Panc1 (cell line): ENCODE measurements around the gene GABPB1. TPM values are rescaled to one million over a fixed set of nuclear protein-coding genes. Genes with fewer than 3 reads are reported as not detected.
"Not testable (repeated sequence)": the region's sequence is repeated elsewhere in the genome, so short reads cannot be mapped to it uniquely, and the experiment has no call there.

Experiments
- ATAC-seq: fragments of 200-7000 bp; cut with Tn5 transposase; 2 replicates; pipeline ENCODE4 v1.9.1; 2020; ENCODE audit warnings: mild to moderate bottlenecking, moderate library complexity
- BruUV-seq: library from RNA; stranded (reverse); fragments of 400-500 nt; replicated peaks from 2 replicates; lab custom pipeline; 2021; lab: Mats Ljungman, UMichigan
- CTCF ChIA-PET: fragments of 300-600 bp; sonication (Branson Sonifier 250); formaldehyde crosslinking; loops from one replicate; lab custom pipeline; 2022; ENCODE audit warnings: antibody characterized with exemption; lab: Charles Lee
- POLR2A ChIA-PET: fragments of 300-600 bp; sonication (Branson Sonifier 250); formaldehyde crosslinking; loops from one replicate; lab custom pipeline; 2022; ENCODE audit warnings: antibody characterized with exemption; lab: Charles Lee
- DNase-seq: peaks from one replicate; pipeline ENCODE4 v3.0.0-alpha.2; 2010; ENCODE audit warnings: low read depth, low spot score
- H3K27ac ChIP-seq: 2 replicates; pipeline ENCODE4 v1.5.1; 2011; ENCODE audit warnings: mild to moderate bottlenecking, low read length, inconsistent platforms
- H3K27me3 ChIP-seq: fragments of 200-500 bp; sonication (Bioruptor generic); 2 replicates; pipeline ENCODE4 v1.6.0; 2014; ENCODE audit warnings: low read length, inconsistent platforms; ENCODE audit not compliant: control insufficient read depth, insufficient read depth
- H3K36me3 ChIP-seq: fragments of 200-500 bp; sonication (Bioruptor generic); 2 replicates; pipeline ENCODE4 v1.5.1; 2014; ENCODE audit warnings: inconsistent platforms, mild to moderate bottlenecking, low read length, moderate library complexity; ENCODE audit not compliant: control insufficient read depth, insufficient read depth
- H3K4me1 ChIP-seq: 2 replicates; pipeline ENCODE4 v1.5.1; 2011; ENCODE audit warnings: inconsistent platforms, mild to moderate bottlenecking, low read length, moderate library complexity; ENCODE audit not compliant: control insufficient read depth, insufficient read depth
- H3K4me3 ChIP-seq, 2 experiments: 2 replicates each; pipeline ENCODE4 v1.5.1; 2011 to 2012; ENCODE audit warnings: low read depth in 2 of 2, low read length in 2 of 2, mild to moderate bottlenecking in 2 of 2, inconsistent platforms in 1 of 2, moderate library complexity in 1 of 2
- H3K9me3 ChIP-seq: fragments of 200-500 bp; sonication (Bioruptor generic); 2 replicates; pipeline ENCODE4 v1.5.1; 2014; ENCODE audit warnings: low read depth, mild to moderate bottlenecking, inconsistent platforms, low read length, moderate library complexity; ENCODE audit not compliant: control insufficient read depth, insufficient read depth
- POLR2AphosphoS5 ChIP-seq: IDR thresholded peaks from 2 replicates; pipeline ENCODE4 v1.6.1; 2012; ENCODE audit warnings: mild to moderate bottlenecking, low read depth, low read length, moderate library complexity
- SIN3A ChIP-seq: IDR thresholded peaks from 2 replicates; pipeline ENCODE4 v1.6.1; 2012; ENCODE audit warnings: low read depth, mild to moderate bottlenecking, low read length, moderate library complexity, borderline replicate concordance; ENCODE audit not compliant: insufficient read depth
- TCF7L2 ChIP-seq: IDR thresholded peaks from 2 replicates; pipeline ENCODE4 v1.6.1; 2011; ENCODE audit warnings: mild to moderate bottlenecking, low read depth, low read length, inconsistent platforms
- in situ Hi-C: cut with HindIII; loops from 2 replicates; pipeline ENCODE4 v1.10.0; 2016; ENCODE audit warnings: low sequenced_read_pairs, low pct_unique_long_range_greater_than_20kb
- intact Hi-C: fragments of 100-400 bp; cut with micrococcal nuclease; formaldehyde crosslinking; loops from one replicate; pipeline ENCODE4 v1.10.0; 2022; ENCODE audit not compliant: unreplicated experiment
- total RNA-seq: library from RNA; stranded (reverse); gene quantifications from one replicate; pipeline ENCODE4 v1.2.1, GENCODE V29; 2021; ENCODE audit not compliant: unreplicated experiment
- TF ChIP-seq, protein P1 (sequence below): fragments of 450-650 bp; IDR thresholded peaks from 2 replicates; pipeline ENCODE4 v1.5.1; 2017; ENCODE audit warnings: mild to moderate bottlenecking
- TF ChIP-seq, protein P2 (sequence below), 2 experiments: IDR thresholded peaks; 2 replicates each; pipeline ENCODE4 v1.6.1; 2011 to 2012; ENCODE audit warnings: low read depth in 2 of 2, control low read depth in 1 of 2, low read length in 1 of 2, mild to moderate bottlenecking in 1 of 2, moderate library complexity in 1 of 2; ENCODE audit not compliant: insufficient read depth in 1 of 2

Gene GABPB1
- total RNA-seq, 1 experiment from 2014 or later, result 20.0 TPM

DNA sequence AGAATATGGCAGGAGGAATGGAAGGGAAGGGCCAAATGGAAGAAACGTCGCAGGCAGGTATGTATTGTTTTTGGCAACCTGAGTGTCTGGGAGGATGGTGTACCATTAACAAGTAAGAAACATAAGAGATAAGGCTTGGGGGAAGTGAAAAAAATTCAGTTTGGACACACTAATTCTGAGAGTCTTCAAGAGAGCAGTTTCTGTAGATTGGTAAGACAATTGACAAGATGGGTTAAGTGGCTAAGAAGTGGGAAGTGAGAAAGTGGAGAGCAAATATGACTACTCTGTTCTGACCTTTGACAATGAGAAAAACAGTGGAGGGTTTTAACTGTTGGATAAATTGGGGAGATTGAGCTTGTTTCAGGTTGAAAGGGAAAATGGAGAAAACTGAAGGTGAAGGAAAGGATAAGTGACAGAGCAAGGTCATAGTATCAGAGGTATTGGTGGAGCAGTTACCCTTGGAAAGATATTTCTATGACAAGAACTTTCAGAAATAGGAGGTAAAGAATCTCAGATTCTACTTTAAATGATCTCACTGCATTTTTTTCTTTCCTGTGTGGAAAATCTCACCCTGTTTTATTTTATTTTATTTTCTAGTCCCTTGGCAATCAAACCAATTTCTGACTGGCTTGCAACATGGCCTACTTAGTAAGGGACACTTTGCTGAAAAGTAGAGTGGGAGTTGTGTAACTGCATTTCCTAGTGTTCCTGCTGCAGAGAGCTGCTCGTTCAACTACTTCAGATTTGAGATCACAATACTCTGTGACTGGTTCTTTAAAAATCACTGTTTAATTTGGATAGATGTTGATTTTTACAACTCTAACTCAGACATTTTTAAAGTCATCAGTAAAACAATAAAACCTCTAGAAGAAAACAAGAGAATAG, 23.1 kb upstream of the GABPB1 start:
- Histone ChIP-seq H3K4me3 (no peak overlapping the region), H3K27ac (no peak overlapping the region), H3K27me3 (no peaks in the 10 kb centered on the region), H3K4me1 (no peaks in the 10 kb centered on the region), H3K36me3 (no peaks in the 10 kb centered on the region), H3K9me3 (no peaks in the 10 kb centered on the region)
- TF ChIP-seq, protein P1, sequence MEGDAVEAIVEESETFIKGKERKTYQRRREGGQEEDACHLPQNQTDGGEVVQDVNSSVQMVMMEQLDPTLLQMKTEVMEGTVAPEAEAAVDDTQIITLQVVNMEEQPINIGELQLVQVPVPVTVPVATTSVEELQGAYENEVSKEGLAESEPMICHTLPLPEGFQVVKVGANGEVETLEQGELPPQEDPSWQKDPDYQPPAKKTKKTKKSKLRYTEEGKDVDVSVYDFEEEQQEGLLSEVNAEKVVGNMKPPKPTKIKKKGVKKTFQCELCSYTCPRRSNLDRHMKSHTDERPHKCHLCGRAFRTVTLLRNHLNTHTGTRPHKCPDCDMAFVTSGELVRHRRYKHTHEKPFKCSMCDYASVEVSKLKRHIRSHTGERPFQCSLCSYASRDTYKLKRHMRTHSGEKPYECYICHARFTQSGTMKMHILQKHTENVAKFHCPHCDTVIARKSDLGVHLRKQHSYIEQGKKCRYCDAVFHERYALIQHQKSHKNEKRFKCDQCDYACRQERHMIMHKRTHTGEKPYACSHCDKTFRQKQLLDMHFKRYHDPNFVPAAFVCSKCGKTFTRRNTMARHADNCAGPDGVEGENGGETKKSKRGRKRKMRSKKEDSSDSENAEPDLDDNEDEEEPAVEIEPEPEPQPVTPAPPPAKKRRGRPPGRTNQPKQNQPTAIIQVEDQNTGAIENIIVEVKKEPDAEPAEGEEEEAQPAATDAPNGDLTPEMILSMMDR, result no peak
- TF ChIP-seq POLR2AphosphoS5 (no peak), SIN3A (no peak)
- TF ChIP-seq, protein P2, sequence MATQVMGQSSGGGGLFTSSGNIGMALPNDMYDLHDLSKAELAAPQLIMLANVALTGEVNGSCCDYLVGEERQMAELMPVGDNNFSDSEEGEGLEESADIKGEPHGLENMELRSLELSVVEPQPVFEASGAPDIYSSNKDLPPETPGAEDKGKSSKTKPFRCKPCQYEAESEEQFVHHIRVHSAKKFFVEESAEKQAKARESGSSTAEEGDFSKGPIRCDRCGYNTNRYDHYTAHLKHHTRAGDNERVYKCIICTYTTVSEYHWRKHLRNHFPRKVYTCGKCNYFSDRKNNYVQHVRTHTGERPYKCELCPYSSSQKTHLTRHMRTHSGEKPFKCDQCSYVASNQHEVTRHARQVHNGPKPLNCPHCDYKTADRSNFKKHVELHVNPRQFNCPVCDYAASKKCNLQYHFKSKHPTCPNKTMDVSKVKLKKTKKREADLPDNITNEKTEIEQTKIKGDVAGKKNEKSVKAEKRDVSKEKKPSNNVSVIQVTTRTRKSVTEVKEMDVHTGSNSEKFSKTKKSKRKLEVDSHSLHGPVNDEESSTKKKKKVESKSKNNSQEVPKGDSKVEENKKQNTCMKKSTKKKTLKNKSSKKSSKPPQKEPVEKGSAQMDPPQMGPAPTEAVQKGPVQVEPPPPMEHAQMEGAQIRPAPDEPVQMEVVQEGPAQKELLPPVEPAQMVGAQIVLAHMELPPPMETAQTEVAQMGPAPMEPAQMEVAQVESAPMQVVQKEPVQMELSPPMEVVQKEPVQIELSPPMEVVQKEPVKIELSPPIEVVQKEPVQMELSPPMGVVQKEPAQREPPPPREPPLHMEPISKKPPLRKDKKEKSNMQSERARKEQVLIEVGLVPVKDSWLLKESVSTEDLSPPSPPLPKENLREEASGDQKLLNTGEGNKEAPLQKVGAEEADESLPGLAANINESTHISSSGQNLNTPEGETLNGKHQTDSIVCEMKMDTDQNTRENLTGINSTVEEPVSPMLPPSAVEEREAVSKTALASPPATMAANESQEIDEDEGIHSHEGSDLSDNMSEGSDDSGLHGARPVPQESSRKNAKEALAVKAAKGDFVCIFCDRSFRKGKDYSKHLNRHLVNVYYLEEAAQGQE (IDR thresholded peaks at IDR 0.05; ENCODE audit: insufficient read depth in 1 of 2, low read depth in 2 of 2, low read length in 1 of 2), result no peak
- DNase-seq, result no peak
- ChIA-PET CTCF (no interaction called here), POLR2A (interaction anchor here (0.6 kb wide), 1 partner anchor 278 kb away, joined by 6 read pairs; no protein-coding TSS in a partner anchor)
- intact Hi-C loops, result no loop called here
- in situ Hi-C loops, result no loop called here
- no peak for ATAC-seq
- no TSS peak for BruUV-seq

DNA sequence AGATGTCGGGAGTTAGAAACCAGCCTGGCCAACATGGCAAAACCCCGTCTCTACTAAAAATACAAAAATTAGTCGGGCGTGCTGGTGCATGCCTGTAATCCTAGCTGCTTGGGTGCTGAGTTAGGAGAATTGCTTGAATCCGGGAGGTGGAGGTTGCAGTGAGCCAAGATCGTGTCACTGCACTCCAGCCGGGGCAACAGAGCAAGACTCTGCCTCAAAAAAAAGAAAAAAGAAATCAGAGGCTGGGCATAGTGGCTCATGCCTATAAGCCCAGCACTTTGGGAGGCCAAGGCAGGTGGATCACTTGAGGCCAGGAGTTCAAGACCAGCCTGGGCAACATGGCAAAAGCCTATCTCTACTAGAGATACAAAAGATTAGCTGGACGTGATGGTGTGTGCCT, 14.6 kb upstream of the GABPB1 start:
- in situ Hi-C loops, CTCF ChIA-PET, POLR2A ChIA-PET, intact Hi-C loops, ATAC-seq, H3K4me1 ChIP-seq, H3K27me3 ChIP-seq, BruUV-seq, H3K36me3 ChIP-seq, H3K4me3 ChIP-seq, H3K27ac ChIP-seq, DNase-seq, H3K9me3 ChIP-seq: not testable (repeated sequence)

DNA sequence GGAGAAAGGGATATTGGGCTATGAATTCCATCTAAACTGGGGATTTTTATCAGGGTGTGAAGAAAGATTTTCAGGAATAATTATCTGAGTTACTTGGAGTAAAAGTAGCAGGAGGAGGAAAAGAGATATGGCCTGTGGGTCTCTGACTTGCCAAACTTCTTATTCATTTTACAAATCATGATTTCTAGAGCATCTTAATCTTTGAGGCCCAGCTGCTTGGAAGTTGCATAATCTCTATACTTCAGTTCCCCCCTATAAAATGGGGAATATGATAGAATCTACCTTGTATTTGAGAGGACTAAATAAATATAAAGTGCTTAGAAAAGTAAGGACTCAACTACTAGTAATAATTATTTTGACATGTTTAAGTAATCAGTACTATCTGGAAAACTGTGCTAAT, 11.0 kb upstream of the GABPB1 start:
- ChIA-PET CTCF (no interaction called here), POLR2A (no interaction called here)
- no peaks in the 10 kb centered on the region; the same call in none of the 2 replicates for H3K36me3 ChIP-seq
- no peaks in the 10 kb centered on the region for H3K9me3 ChIP-seq
- in situ Hi-C loops (no loop called here), intact Hi-C loops (no loop called here)
- TF ChIP-seq POLR2AphosphoS5, result no peak
- TF ChIP-seq TCF7L2, result no peak
- no peak for TF ChIP-seq SIN3A
- TF ChIP-seq, protein P1, result no peak
- TF ChIP-seq, protein P2 (IDR thresholded peaks at IDR 0.05; ENCODE audit: insufficient read depth in 1 of 2, low read depth in 2 of 2, low read length in 1 of 2), result no peak
- no peak overlapping the region for H3K4me3 ChIP-seq
- no peaks in the 10 kb centered on the region for H3K27me3 ChIP-seq
- ATAC-seq (no peak), DNase-seq (no peak)
- no peak overlapping the region for H3K27ac ChIP-seq
- no peaks in the 10 kb centered on the region for H3K4me1 ChIP-seq
- no TSS peak for BruUV-seq
